Hepatic stellate cell (primary cell): Measurements from ENCODE around the gene AFAP1.

Source experiments
- DNase-seq: peaks from one replicate; pipeline ENCODE4 v3.0.0; 2011; ENCODE audit warnings: low spot score

The AFAP1 gene, protein sequence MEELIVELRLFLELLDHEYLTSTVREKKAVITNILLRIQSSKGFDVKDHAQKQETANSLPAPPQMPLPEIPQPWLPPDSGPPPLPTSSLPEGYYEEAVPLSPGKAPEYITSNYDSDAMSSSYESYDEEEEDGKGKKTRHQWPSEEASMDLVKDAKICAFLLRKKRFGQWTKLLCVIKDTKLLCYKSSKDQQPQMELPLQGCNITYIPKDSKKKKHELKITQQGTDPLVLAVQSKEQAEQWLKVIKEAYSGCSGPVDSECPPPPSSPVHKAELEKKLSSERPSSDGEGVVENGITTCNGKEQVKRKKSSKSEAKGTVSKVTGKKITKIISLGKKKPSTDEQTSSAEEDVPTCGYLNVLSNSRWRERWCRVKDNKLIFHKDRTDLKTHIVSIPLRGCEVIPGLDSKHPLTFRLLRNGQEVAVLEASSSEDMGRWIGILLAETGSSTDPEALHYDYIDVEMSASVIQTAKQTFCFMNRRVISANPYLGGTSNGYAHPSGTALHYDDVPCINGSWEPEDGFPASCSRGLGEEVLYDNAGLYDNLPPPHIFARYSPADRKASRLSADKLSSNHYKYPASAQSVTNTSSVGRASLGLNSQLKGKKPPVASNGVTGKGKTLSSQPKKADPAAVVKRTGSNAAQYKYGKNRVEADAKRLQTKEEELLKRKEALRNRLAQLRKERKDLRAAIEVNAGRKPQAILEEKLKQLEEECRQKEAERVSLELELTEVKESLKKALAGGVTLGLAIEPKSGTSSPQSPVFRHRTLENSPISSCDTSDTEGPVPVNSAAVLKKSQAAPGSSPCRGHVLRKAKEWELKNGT

DNA sequence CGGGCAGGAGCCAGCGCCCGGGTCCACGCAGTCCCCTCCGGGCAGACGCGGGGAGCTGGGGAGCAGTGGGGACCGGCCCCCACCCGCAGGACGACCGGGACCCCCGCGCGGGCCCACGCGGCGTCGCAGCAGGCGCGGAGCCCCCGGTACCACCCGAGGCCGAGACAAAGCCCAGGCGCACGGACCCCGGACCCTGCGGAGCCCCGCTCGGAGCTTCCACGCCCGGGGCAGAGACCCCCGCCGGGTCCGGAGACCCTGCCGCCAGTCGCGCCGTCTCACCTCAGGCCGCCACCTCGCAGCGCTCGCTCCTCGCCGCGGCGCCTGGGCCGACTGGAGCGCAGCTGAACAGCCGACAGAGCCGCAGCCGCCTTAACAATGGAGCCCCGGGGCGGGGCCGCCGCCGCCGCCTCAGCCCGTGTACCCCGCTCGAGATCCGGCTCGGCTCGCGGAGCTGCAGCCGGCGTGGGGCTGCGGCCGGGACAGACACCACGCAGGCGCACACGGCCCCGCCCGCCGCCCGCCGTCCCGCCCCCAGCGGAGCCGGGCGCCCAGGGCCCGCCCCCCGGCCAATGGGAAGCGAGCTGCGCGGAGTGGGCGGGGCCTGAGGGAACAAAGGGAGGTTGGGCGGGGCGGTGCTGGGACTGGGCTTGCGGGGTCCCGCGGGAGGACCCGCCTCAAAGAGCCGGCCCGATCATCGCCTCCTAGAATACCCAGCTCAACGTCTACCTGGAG lies at the start of gene AFAP1:
Gene AFAP1, minus strand, starts transcription at position 485 of the 732 bp plus-strand sequence. CDS start 67,783 bp downstream, outside the sequence.
- peak; percentile 98 for DNase-seq

DNA sequence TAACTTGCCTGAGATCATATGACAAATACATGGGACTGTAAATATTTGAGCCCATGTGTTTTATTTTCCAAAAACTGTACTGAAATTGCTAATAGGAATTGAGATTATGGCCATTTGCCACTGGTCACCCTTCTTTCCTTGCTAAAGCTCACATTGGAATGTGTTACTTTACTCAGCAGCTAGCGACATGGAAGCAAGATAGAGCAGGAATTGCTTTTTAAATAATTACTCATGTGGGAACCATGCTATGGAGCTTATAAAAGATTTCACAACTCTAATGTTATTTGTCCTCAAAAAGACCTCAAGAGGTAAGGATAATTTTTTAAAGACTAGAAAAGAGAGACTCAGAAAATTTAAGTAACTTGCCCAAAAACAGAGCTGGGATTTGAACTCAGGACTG lies 48.8 kb upstream of the AFAP1 start:
- DNase-seq: peak; percentile 74

DNA sequence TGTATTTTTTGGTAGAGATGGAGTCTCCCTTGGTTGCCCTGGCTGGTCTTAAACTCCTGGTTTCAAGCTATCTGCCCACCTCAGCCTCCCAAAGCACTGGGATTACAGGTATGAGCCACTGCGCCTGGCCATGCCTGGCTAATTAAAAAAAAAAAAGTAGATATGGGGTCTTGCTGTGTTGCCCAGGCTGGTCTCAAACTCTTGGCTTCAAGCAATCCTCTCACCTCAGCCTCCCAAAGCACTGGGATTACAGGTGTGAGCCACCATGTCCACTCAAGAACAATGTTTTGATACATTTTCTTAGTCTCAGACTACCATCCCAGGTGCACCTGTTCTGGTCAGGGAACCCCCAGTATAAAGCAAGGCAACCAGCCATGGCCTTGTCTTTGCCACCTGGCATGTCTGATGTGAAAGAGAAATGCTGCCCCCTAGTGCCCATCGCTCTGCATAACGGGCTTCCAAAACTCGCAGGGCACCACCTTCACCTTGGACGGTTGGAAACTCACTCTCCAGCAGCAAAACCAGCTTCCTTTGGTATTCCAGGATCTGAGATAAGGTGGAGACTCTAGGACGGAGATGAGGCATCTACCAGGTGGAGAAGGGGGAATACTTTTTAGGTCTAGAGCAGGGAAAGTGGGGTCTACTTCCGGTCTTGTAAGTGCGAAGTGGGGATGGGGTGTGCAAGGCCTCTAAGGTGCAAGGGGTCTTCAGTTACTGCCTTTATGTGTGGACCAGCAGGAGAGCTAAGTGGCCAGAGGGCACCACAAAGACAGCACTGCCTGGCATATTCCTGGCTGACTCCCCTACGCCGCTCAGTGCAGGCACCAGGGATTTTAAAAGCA lies 47.7 kb upstream of the AFAP1 start:
- DNase-seq: peak; percentile 74

DNA sequence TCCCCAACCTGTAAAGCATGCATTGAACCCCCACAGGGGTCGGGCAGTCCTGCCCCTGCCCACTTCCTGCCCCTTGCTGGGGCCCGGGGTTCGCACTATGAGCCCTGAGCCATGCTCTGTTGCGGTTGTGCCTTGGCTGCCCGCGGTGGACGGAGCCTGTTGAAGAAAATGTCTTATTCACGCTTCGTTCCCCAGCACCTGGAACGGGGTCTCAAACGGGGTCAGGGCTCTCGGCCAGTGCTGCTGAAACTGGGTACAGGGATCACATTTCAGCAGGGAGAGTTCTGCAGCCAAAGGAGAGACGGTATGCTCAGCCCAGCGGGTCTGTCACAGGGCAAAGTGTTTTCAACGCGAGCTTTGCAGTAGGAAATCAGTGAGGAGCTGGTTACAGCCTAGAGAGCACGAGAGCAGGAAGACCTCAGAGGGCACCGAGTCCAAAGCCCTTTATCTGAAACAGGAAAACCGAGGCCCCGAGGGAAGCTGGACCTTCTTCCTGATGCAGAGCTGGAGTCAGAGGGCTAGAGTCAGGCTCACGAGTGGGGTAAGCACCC lies 46.3 kb upstream of the AFAP1 start:
- no peak for DNase-seq

DNA sequence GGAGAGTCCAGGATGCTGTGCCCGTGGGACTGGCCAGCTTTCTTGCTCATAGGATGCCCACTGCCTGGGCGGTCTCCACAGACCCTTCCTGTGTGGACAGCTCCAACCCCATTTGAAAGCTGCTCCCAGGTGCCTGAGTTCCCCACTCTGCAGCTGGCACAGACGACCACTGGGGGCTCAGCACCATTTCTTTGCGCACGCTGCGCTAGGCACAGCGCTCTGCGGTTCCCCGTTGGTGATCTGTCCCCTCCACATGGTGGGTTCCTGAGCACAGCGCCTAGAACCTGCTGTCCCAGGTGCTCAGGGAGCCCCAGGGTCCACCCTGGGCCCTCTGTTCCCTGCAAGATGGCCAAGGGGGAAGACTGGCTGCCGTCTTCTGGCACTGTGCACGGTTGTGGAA lies 45.4 kb upstream of the AFAP1 start:
- no peak for DNase-seq

DNA sequence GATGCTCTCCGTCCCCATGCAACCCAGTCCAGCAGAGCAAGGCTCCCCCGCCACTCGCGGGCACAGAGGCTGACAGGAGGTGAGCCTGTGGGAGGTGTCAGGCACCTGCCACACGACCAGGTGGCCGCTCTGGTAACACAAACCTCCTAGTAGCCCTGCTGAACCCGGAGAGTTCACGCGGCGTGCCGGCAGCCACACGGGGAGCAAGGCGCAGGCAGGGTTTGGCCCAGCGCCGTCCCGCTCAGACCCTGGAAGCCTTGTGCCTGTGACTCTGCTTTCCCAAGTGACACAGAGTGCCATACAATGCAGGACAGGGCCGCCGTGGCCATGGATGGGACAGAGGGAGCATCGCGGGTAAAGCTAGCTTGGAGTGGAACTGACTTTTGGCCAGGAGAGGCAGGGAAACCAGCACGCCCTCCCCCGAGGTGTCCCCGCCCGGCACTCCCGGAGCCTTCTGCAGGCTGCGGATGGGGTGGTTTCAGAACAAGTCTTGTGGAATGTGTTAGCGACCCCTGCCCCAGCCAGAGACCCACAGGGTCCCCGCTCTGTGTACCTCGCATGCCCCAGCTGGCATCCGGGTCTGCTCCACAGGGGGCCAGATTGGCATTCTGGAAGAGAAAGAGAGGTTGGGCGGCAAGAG lies 44.7 kb upstream of the AFAP1 start:
- DNase-seq: no peak

DNA sequence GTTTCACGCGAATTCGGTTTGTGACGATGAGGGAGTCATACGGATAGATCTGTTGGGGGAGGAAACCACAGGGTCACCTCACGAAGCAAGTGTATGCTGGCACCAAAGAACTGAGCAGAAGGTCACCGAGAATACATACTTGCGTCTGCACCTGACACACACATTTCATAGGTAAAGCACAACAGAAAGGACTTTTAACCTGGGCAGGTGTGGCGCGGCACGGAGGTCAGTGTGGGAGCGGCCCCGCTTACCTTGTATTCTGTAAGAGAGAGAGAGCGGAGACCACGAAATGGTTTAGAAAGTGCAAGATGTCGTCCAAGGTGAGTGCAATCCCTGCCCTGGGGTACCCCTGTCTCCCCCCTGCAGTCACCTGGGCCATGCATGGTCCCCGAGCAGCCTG lies 43.6 kb upstream of the AFAP1 start:
- DNase-seq: no peak

DNA sequence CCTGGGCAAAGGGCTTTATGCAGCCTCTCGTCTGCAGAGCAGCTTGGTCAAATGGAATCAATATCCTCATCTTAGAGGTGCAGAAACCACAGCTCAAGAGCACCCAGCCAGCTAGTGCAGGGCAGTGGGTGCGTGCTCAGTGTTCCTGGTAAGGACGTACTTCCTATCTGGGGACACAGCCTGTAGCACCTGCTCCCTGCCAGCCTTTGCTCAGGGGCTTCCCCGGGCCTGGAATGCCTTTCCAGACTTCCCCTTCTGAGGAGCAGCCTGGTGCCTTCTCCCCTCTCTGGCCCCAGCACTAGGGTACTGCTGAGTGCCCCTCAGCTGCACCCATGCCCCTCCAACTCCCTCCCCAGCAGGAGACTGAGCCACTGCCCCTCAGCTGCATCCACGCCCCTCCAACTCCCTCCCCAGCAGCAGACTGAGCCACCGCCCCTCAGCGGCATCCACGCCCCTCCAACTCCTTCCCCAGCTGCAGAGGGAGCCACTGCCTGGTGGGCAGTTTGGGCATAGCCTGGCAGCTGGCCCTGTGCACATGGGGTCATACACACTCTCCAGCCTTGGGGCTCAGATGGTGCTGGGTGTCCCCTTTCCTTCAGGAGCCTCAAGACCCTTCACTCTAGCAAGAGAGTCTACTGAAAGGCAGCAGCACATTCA lies 42.2 kb upstream of the AFAP1 start:
- DNase-seq: no peak

DNA sequence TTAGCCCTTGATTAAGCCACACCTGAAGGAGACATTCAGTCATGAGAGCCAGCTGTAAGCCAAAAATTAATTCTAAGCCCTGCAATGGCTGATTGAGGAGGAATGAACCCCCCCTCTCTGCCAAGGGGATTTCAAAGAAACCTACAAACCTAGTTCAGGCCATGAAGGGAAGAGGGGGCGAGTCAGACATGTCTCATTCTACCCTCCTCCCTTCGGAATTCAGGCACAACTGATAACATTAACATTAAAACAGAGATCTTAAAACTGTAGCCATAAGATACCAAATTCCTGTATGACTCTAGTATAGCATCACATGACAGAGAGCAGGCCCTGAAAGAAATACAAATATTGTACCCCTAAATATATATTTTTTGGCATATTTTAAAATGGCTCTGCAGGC lies 40.4 kb upstream of the AFAP1 start:
- DNase-seq: peak; percentile 41

DNA sequence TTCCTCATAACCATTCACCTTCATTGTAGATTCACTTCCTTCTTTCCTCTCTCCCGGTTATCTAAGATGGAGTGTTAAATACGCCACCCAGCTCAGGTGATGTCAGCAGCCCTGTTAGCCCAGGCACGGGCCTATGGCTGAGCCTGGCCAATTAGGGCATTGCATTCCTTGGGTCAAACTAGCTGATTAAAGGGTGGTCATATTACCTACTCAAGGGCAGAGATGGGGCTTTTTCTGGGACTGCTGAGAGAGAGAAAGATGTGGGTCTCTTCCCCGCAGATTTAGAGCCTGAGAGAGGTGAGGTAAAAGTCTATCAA lies 39.9 kb upstream of the AFAP1 start:
- DNase-seq: no peak

DNA sequence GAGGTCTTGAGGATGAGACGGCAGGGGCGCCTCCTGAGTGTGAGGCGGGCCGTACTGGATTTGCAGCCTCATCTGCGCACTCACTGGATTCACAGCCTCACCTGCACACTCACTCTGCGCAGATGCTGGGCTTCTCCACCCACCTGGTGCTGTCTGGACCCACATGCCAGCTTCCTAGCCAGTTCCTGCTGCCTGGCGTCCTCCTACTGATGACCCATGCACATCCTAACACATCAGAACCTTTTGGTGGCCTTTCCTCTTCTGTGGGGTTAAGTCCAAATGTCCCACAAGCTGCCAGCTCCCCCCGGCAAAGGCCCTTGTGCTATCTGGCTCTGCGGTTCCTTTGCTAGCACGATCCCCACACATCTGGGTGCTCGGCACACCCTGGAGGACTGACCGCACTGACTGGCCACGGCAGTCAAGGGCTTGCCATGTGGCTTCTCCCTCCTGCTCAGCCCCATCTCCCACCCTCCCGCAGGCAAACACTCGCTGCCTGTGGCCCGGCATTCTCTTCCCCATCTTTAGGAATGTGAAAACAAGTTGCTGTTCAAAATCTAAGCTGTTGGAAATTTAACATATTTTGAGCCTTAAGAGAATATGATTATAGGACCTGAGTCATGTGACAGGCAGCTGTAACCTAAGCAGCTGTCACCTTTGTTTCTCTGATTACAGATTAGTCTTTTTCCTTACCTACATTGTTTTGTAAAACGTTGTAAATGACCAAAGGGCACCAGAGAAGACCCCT lies 39.4 kb upstream of the AFAP1 start:
- no peak for DNase-seq

DNA sequence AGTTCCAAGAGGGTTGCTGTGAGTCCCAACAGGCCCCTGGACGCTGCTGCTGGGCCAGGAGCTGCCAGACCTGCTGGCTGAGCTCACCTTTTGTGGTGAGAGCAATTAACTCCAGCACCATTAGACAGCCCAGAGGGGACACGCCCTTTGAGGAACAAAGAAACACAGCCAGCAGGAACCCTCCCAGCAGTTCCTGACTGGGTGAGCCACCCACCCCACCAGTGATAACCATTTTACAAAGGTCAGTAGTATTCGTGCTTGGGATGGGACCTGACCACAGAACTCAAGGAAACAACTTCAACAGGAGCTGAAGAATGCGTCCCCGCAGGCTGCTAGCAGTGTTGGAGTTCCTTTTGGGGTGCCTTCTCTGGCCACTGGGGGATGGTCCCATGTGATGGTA lies 38.8 kb upstream of the AFAP1 start:
- no peak for DNase-seq

DNA sequence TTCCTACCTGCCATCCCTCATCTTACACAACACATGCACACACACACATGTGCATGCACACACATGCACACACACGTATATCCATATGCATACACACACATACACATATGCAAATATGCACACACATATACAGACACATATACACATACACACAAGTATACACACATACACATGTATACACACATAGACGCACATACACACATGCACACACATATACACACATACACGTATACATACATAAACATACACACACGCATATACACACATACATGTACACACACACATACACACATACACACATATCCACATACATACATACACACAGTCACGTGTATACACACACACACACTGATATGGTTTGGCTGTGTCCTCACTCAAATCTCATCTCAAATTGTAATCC lies 37.0 kb upstream of the AFAP1 start:
- DNase-seq: no peak

DNA sequence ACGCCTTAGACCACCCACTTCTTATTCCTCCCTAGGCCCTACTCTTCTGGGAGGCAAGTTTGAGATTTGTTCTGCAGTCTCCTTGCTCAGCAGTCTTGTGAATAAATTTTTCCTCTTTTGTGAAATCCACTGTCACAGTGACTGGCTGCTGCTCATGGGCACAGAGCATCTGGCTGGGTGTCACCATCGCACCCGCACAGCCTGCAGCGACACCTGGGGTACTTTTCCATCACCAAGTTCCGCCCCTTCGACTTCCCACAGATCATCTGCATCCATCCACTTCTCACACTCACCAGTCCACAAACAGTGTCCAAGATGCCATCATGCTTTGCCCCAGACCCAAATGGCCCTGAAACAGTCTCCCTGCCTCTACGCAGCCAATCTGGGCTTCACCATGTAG lies 36.4 kb upstream of the AFAP1 start:
- DNase-seq: no peak

DNA sequence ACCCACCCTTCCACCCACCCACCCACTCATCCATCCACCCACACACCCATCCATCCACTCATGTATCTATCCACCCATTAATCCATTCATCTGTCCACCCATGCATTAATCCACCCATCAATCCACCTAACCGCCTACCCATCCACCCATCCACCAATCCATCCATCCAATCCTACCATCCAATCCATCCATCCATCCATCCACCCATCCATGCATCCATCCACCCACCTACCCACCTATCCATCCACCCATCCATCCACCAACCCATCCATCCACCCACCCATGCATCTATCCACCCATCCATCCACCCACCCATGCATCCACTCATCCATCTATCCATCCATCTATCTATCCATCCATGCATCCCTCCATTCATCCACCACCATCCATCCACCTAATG lies 34.8 kb upstream of the AFAP1 start:
- DNase-seq: no peak

DNA sequence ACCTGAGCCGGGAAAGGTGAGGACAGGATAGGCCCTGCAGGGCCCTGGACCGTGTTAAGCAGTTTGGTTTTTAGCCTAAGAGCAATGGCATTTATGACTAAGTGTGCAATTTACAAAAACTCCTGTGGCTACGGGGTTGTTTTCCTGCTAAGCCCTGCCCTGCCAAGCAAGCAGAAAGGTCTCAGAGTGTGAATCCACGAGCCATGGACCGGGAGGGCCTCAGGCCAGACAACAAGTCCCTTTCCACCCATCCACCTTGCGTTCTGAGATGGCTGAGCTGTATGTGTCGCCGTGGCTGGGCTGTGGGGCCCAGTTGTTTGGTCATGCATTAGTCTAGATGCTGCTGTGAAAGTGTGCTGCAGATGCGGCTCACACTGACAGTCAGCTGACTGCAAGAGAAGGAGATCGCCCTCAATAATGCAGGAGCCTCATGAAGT lies 33.9 kb upstream of the AFAP1 start:
- peak; percentile 53 for DNase-seq

DNA sequence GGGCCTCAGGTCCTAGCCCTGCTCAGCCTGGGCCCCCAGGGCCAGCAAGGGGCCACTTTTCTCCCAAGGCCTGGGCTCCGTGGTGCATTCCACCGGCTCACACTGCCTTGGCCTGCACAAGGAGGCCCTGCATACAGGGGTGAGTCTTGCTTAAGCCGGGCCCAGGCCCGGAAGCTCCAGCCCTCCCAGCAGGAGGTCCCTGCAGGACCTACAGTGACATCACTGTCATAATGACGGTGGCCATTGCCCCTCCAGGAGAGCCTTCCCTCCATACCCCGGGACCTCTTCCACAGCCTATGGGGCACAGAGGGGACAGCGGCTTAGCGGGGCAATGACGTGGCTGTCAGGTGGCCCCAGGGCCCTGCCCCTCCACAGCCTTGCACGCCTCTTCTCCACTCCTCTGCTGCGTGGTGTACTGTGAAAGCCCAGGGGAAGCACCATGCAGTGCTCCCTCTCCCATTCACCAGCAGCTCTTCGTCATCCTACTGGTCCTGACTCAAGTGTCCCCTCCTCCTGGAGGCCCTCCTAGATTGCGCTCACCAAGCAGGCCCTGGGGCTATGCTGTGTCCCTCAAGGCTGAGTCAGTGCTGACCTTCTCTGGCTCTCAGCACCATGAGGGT lies 32.3 kb upstream of the AFAP1 start:
- no peak for DNase-seq

DNA sequence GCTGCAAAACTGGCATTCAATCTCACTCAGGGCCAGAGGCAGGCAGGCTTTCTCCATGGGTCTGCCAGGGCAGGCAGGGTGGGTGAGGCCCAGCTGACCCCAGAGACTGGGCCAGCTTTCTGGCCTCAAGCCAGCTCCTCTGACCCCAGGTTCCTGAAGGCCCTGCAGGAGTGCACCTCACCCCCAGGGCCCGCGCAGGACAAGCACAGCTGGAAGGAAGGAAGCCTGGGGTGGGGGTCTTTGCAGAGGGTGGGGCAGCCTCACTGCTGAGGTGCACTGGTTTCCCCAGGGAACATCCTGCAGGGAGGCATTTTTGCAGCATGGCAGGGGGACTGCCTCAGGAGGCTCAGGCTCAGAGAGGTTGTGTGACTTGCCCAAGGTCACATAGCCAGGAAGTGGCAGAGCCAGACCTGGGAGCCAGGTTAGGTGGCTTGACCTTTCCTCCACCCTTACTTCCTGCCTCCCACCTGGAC lies 31.5 kb upstream of the AFAP1 start:
- no peak for DNase-seq

DNA sequence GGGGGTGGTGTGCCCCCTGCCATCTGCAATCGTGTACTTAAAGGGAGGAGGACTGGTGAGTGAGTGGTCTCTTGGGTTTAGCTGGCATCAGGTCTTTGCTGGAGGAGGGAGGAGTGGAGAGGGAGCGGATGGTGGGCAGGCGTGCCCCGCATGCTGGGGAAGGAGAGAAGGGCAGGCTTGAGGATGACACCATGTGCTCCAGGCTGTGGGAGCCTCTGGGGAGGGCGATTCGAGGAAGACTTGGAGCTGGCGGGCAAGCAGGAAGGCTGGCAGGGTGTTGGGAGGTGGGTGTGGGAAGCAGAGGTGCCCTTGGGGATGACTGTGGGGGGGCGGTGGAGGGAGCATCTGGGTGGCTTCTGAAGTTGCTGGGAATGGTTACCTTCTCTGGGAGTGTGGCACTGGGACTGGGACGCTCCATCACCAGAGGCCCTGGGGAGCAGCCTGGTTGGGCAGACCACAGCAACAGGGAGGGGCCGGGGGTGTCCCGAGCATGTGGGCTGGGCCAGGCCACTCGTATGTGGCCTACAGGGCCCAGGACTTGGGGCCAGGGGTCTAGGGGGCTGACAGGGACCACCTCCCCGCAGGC lies 30.8 kb upstream of the AFAP1 start:
- no peak for DNase-seq
